IMR-90 (cell line): ENCODE measurements around the gene SBNO1. TPM values are rescaled to one million over a fixed set of nuclear protein-coding genes. Genes with fewer than 3 reads are reported as not detected.

Experiments
- ATAC-seq: fragments of 200-7000 bp; cut with Tn5 transposase; 2 replicates; pipeline ENCODE4 v1.9.1; 2020; ENCODE audit warnings: low read depth, mild to moderate bottlenecking, moderate library complexity
- BruUV-seq: library from RNA; stranded (reverse); fragments of 400-500 nt; replicated peaks from 2 replicates; lab custom pipeline; 2021; lab: Mats Ljungman, UMichigan
- CTCF ChIA-PET: fragments of 300-600 bp; formaldehyde crosslinking; extraction: SDS; loops from one replicate; lab custom pipeline; 2021; ENCODE audit warnings: antibody characterized with exemption; lab: Yijun Ruan, JAX
- POLR2A ChIA-PET: fragments of 300-600 bp; sonication (Branson Sonifier 250); formaldehyde crosslinking; loops from one replicate; lab custom pipeline; 2022; ENCODE audit warnings: antibody characterized with exemption; ENCODE audit not compliant: unreplicated experiment; lab: Charles Lee
- DNase-seq: peaks from one replicate; pipeline ENCODE4 v3.0.0; 2013
- H2AFZ ChIP-seq: replicated peaks from 2 replicates; pipeline ENCODE3; 2013; ENCODE audit warnings: low read length, mild to moderate bottlenecking; ENCODE audit not compliant: poor library complexity
- H2AK5ac ChIP-seq: 2 replicates; pipeline ENCODE4 v1.6.1; 2013; ENCODE audit warnings: low read depth, low read length, inconsistent platforms
- H2AK9ac ChIP-seq: replicated peaks from 2 replicates; pipeline ENCODE3; 2013; ENCODE audit warnings: mild to moderate bottlenecking, low read depth, low read length, moderate library complexity; ENCODE audit not compliant: poor library complexity
- H2BK120ac ChIP-seq: 2 replicates; pipeline ENCODE4 v1.6.1; 2013; ENCODE audit warnings: low read depth, low read length, inconsistent platforms
- H2BK15ac ChIP-seq: 3 replicates; pipeline ENCODE4 v1.6.1; 2013; ENCODE audit warnings: low read depth, low read length, inconsistent platforms
- H2BK20ac ChIP-seq: 2 replicates; pipeline ENCODE4 v1.6.1; 2013; ENCODE audit warnings: low read depth, mild to moderate bottlenecking, inconsistent platforms, low read length, moderate library complexity
- H2BK5ac ChIP-seq: 2 replicates; pipeline ENCODE4 v1.6.1; 2013; ENCODE audit warnings: mild to moderate bottlenecking, low read depth, low read length, inconsistent platforms; ENCODE audit not compliant: poor library complexity, severe bottlenecking
- H3K14ac ChIP-seq: replicated peaks from 2 replicates; pipeline ENCODE4 v1.6.1; 2013; ENCODE audit warnings: low read depth, low read length, inconsistent platforms
- H3K18ac ChIP-seq: 2 replicates; pipeline ENCODE4 v1.6.1; 2013; ENCODE audit warnings: low read depth, low read length, control low read depth
- H3K23ac ChIP-seq: 2 replicates; pipeline ENCODE4 v1.6.1; 2013; ENCODE audit warnings: low read depth, low read length, inconsistent platforms
- H3K27ac ChIP-seq: 2 replicates; pipeline ENCODE4 v1.5.1; 2013; ENCODE audit warnings: mild to moderate bottlenecking, control low read depth, low read length; ENCODE audit not compliant: insufficient read depth
- H3K27me3 ChIP-seq: 2 replicates; pipeline ENCODE4 v1.6.1; 2013; ENCODE audit warnings: low read length; ENCODE audit not compliant: control insufficient read depth, insufficient read depth
- H3K36me3 ChIP-seq: 2 replicates; pipeline ENCODE4 v1.6.1; 2013; ENCODE audit warnings: low read length, mixed read lengths; ENCODE audit not compliant: control insufficient read depth, insufficient read depth
- H3K4ac ChIP-seq: 2 replicates; pipeline ENCODE4 v1.6.1; 2013; ENCODE audit warnings: low read depth, low read length, inconsistent platforms
- H3K4me1 ChIP-seq: 2 replicates; pipeline ENCODE4 v1.6.1; 2013; ENCODE audit warnings: low read length, mixed read lengths; ENCODE audit not compliant: control insufficient read depth, insufficient read depth
- H3K4me2 ChIP-seq: 2 replicates; pipeline ENCODE4 v1.6.1; 2013; ENCODE audit warnings: low read depth, mild to moderate bottlenecking, control low read depth, low read length, moderate library complexity
- H3K4me3 ChIP-seq: 2 replicates; pipeline ENCODE4 v1.5.1; 2013; ENCODE audit warnings: low read depth, mild to moderate bottlenecking, control low read depth, low read length, moderate library complexity; ENCODE audit not compliant: insufficient read depth
- H3K56ac ChIP-seq: 2 replicates; pipeline ENCODE4 v1.6.1; 2013; ENCODE audit warnings: low read length, inconsistent platforms; ENCODE audit not compliant: insufficient read depth; ENCODE audit errors: extremely low read depth
- H3K79me1 ChIP-seq, 2 experiments: 2 replicates each; pipeline ENCODE4 v1.6.1; 2013; ENCODE audit warnings: low read length in 2 of 2, inconsistent platforms in 1 of 2, low read depth in 1 of 2
- H3K9ac ChIP-seq: 2 replicates; pipeline ENCODE4 v1.6.1; 2013; ENCODE audit warnings: low read depth, low read length, control low read depth
- H3K9me1 ChIP-seq: 2 replicates; pipeline ENCODE4 v1.6.1; 2013; ENCODE audit warnings: low read length, inconsistent platforms; ENCODE audit not compliant: insufficient read depth
- H3K9me3 ChIP-seq: 2 replicates; pipeline ENCODE4 v1.6.1; 2013; ENCODE audit warnings: low read length; ENCODE audit not compliant: control insufficient read depth, insufficient read depth
- H4K20me1 ChIP-seq: 2 replicates; pipeline ENCODE4 v1.6.1; 2013; ENCODE audit warnings: low read length, inconsistent platforms; ENCODE audit not compliant: insufficient read depth
- H4K5ac ChIP-seq: 2 replicates; pipeline ENCODE4 v1.6.1; 2013; ENCODE audit warnings: mild to moderate bottlenecking, low read depth, low read length, control low read depth
- H4K8ac ChIP-seq, 2 experiments: 2 replicates each; pipeline ENCODE4 v1.6.1; 2013; ENCODE audit warnings: low read depth in 2 of 2, low read length in 2 of 2, control low read depth in 1 of 2, inconsistent platforms in 1 of 2
- H4K91ac ChIP-seq: 2 replicates; pipeline ENCODE4 v1.6.1; 2013; ENCODE audit warnings: low read depth, low read length, inconsistent platforms; ENCODE audit not compliant: insufficient read depth
- CHD1 ChIP-seq: IDR thresholded peaks from 2 replicates; pipeline ENCODE4 v1.6.1; 2012; ENCODE audit warnings: low read depth, low read length, improper control_type of control experiment
- FOS ChIP-seq: fragments of 150-350 bp; IDR thresholded peaks from 2 replicates; pipeline ENCODE4 v1.6.1; 2016; ENCODE audit warnings: low read depth, low read length
- MAZ ChIP-seq: IDR thresholded peaks from 2 replicates; pipeline ENCODE4 v1.6.1; 2012; ENCODE audit warnings: low read depth, mild to moderate bottlenecking, low read length, improper control_type of control experiment, moderate library complexity, borderline replicate concordance
- MXI1 ChIP-seq: IDR thresholded peaks from 2 replicates; pipeline ENCODE4 v1.6.1; 2012; ENCODE audit warnings: low read depth, mild to moderate bottlenecking, low read length, moderate library complexity, borderline replicate concordance
- NFE2L2 ChIP-seq: fragments of 150-350 bp; IDR thresholded peaks from 2 replicates; pipeline ENCODE4 v1.6.1; 2016; ENCODE audit warnings: low read depth, mild to moderate bottlenecking, low read length
- RCOR1 ChIP-seq: IDR thresholded peaks from 2 replicates; pipeline ENCODE4 v1.6.1; 2012; ENCODE audit warnings: mild to moderate bottlenecking, low read length, improper control_type of control experiment; ENCODE audit not compliant: insufficient replicate concordance
- RFX5 ChIP-seq: IDR thresholded peaks from 2 replicates; pipeline ENCODE4 v1.8.0; 2012; ENCODE audit warnings: low read depth, mild to moderate bottlenecking, low read length, moderate library complexity
- WGBS, 2 experiments: methylation state at CpG; one replicate each; pipeline versions ENCODE4 v1.1.5 to v1.1.7; 2013; ENCODE audit warnings: missing lambda C conversion rate in 2 of 2; ENCODE audit not compliant: insufficient read length in 1 of 2; ENCODE audit errors: extremely low coverage in 2 of 2; 5-methylcytosine and 5-hydroxymethylcytosine counted together
- dilution Hi-C: fragments of 300-500 bp; cut with HindIII; formaldehyde crosslinking; loops from one replicate; pipeline ENCODE4 v1.14.3; 2018; ENCODE audit warnings: low sequenced_read_pairs; ENCODE audit not compliant: unreplicated experiment
- in situ Hi-C: fragments of 300-500 bp; cut with MboI; formaldehyde crosslinking; loops from 3 replicates; pipeline ENCODE4 v1.14.3; 2019; ENCODE audit warnings: low sequenced_read_pairs, inconsistent platforms, mixed read lengths
- intact Hi-C: fragments of 100-400 bp; cut with micrococcal nuclease; formaldehyde crosslinking; loops from 2 replicates; pipeline ENCODE4 v1.10.0; 2022
- polyA plus RNA-seq, 3 experiments: library from polyadenylated mRNA; depleted of rRNA; stranded (reverse); fragments of >200 nt; gene quantifications; 2 replicates each; pipeline ENCODE4 v1.2.3, GENCODE V29; 2012; ENCODE audit warnings: low replicate concordance in 1 of 3
- total RNA-seq: library from RNA; depleted of rRNA; stranded (reverse); fragments of >200 nt; gene quantifications from 2 replicates; pipeline ENCODE4 v1.2.3, GENCODE V29; 2012

The SBNO1 gene
- total and polyA plus RNA-seq, 2 of the 4 experiments (the other 2 are of a cell fraction), result 5.3 to 24.9 TPM

DNA sequence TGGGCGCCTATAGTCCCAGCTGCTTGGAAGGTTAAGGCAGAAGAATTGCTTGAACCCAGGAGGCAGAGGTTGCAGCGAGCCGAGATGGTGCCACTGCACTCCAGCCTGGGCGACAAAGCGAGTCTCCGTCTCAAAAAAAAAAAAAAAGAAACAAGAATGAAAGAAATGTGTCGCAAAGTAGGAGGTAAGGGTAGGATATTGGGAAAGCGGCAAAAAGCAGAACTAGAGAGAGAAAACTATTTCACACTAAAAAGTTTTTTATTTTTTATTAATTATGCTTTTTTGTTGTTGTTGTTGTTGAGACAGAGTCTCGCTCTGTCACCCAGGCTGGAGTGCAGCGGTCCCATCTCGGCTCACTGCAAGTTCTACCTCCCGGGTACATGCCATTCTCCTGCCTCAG lies 17.7 kb downstream of the SBNO1 start:
- in situ Hi-C loops (no loop called here), intact Hi-C loops (no loop called here), dilution Hi-C loops (no loop called here)
- TF ChIP-seq MXI1 (no peak), CHD1 (no peak), MAZ (no peak), RFX5 (no peak), NFE2L2 (no peak), FOS (no peak), RCOR1 (no peak)
- H3K4me3 ChIP-seq, result no peak overlapping the region
- no peak overlapping the region for H4K91ac ChIP-seq
- no peak overlapping the region for H3K18ac ChIP-seq
- H3K14ac ChIP-seq, result no peak overlapping the region
- H4K5ac ChIP-seq, result no peak overlapping the region
- H2BK20ac ChIP-seq, result no peak overlapping the region
- H3K4me1 ChIP-seq, result no peaks in the 10 kb centered on the region
- H3K27me3 ChIP-seq, result no peaks in the 10 kb centered on the region
- POLR2A ChIA-PET, result no interaction called here
- H3K23ac ChIP-seq, result no peak overlapping the region
- H3K9me1 ChIP-seq, result no peaks in the 10 kb centered on the region
- H3K4ac ChIP-seq, result no peak overlapping the region
- no peak overlapping the region for H3K9ac ChIP-seq
- DNase-seq (no peak), ATAC-seq (no peak)
- no peak overlapping the region for H2BK15ac ChIP-seq
- peaks cover 27% of the 10 kb centered on the region for H4K20me1 ChIP-seq
- no peak overlapping the region for H2AK5ac ChIP-seq
- H3K27ac ChIP-seq, result no peak overlapping the region
- no peak overlapping the region for H3K4me2 ChIP-seq
- no peak overlapping the region for H2AK9ac ChIP-seq
- H3K36me3 ChIP-seq, result peaks cover 36% of the 10 kb centered on the region
- no peak overlapping the region for H4K8ac ChIP-seq
- CTCF ChIA-PET, result no interaction called here
- BruUV-seq, result no TSS peak
- no peaks in the 10 kb centered on the region for H3K9me3 ChIP-seq
- H3K79me1 ChIP-seq, result peaks cover 27 to 52% of the 10 kb centered on the region in 2 experiments
- H3K56ac ChIP-seq, result no peak overlapping the region
- H2BK5ac ChIP-seq, result no peak overlapping the region
- no peak overlapping the region for H2AFZ ChIP-seq
- 94% methylated on average over 6 of the region's 12 CpGs; no CpG with 5 or more reads in 1 of the 2 experiments for WGBS, 2 experiments
- no peak overlapping the region for H2BK120ac ChIP-seq
